NK-92 treated with Interleukin-12 subunit alpha and Interleukin-12 subunit beta, amount 100 ng/mL, for 24 hours (cell line): ENCODE measurements around the gene ERMARD.

ENCODE experiments used
- DNase-seq: peaks from one replicate; lab custom pipeline; 2025; lab: John Stamatoyannopoulos, UW

Gene ERMARD

DNA sequence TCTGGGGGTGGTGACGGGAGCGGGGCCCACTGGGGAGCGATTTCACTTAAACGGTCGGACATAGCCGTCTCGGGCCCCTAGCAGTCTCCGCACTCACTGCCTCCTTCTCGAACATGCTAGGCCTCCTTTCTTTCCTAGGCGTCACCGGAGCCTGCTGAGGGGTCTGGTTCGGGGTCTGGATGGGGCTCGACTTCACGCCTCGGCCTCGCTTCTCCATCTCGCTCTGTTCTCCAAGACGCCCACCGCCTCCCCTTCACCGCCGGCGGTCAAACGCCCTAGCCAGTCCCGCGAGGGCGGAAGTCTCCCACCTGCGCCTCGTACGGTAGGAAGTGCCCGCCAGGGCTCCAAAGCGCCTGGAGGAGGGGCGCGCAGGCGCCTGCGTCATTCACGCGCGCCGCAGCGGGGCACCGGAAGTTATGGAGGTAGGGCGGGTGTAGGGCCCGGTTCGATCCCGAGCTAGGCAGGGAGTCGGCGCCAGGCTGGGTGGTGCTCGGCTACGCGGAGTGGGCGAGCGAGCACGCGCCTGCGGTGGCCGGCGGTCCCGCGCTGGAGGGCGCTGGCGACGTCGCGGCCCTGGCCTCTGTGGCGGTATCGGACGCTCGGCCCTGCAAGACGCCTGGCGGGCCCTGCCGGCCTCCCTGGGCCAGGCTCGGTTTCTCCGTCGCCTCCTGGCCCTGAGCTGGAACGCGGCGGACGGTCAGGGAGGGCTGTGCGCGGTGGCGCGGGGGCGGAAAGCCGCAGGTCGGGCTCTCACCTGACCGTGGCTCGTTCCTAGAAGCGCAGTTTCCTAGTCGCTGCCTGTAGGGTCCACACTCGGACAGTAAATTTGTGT, at the start of gene ERMARD, which contains the start of gene DYNLT2:
TSS of gene ERMARD (plus strand) at position 381 of the 832 bp plus-strand sequence. CDS start at position 417, 36 bp downstream.
TSS of gene DYNLT2 (minus strand) at position 331 of the 832 bp plus-strand sequence. CDS start at position 217, 114 bp downstream.
- DNase-seq, result peak; percentile 87

DNA sequence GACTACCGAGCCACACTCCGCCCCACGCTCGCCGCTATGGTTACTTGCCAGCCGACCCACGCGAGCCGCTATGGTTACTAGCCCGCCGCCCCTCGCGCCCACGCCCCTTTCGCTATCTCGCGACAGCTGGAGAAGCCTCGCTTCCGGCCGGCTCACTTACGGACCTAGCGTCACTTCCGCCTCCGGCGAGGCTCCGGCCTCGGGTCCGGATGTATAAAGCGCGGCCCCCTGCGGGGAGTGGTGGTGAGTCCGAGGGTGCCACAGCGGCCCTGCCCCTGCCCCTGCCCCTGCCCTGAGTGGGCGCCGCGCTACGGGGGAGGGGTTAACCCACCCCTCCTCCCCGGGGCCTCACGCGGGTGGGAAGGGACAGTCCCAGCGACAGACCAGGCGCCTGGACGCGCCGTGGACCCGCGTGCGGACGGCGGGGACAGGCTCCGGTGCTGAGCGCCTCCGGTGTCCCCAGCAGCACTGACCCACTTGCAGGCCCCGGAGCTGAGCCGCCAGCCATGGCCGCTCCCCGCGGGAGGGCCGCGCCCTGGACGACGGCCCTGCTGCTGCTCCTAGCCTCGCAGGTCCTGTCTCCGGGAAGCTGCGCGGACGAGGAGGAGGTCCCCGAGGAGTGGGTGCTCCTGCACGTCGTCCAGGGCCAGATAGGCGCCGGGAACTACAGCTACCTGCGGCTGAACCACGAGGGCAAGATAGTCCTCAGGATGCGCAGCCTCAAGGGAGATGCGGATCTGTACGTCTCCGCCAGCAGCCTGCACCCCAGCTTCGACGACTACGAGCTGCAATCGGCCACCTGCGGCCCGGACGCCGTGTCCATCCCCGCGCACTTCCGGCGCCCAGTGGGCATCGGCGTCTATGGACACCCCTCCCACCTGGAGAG, 49.2 kb upstream of the ERMARD start, which contains the start of the genes C6orf120 and WDR27:
TSS of gene C6orf120 (plus strand) at position 173 of the 886 bp plus-strand sequence. CDS start at position 507, 334 bp downstream.
TSS of gene WDR27 (minus strand) at position 76 of the 886 bp plus-strand sequence. CDS start 13,024 bp downstream, outside the sequence.
- DNase-seq, result peak; percentile 93

DNA sequence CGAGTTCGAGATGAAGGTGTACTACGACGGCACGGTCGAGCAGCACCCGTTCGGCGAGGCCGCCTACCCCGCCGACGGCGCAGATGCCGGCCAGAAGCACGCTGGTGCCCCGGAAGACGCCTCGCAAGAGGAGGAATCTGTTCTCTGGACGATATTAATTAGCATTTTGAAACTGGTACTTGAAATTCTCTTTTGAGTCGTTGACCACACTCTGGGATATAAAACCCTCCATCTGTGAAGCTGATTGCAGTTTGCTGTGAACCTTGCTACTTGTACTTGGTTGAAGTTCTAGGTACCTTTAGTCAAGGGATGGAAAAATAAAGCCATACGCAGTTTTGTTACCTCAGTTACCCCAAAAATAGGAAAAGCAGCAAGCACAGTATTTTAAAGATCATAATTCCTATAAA, 48.6 kb upstream of the ERMARD start:
- DNase-seq, result no peak

DNA sequence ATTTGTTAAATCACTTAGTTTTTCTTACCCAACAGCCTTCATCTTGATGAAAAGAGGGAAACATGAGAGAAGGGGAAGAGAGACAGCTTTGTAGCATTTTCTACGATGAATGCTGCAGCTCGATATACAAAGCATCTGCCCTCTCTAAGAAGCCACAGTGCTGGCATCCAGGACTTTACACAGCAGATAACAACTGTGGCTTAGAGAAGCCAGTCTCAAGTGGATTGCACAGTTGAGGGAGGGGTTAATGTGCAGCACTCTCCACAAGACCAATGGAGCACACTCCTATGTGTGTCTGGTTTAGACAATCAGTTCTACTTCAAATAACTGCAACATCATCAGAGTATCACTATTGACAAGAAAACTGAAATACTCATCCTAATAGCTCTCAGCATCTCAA, 43.6 kb upstream of the ERMARD start:
- DNase-seq, result no peak

DNA sequence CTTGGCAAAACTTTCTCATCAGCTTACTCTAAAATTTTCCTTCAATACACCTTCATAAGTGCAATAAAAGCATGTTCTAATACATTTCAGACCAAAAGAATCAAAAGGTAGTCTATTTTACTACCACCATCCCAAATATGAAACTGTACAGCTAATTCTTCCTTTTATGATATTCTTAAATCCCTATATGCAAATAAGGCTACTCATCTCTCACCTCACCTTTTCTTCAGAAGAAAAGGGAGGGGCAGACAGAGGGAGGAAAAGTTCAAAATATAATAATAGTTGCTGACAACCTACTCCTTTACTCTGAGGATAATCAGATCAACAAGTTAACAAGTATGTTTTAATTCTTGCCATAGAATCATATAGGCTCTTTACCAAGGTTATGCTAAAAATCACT, 42.1 kb upstream of the ERMARD start:
- no peak for DNase-seq

DNA sequence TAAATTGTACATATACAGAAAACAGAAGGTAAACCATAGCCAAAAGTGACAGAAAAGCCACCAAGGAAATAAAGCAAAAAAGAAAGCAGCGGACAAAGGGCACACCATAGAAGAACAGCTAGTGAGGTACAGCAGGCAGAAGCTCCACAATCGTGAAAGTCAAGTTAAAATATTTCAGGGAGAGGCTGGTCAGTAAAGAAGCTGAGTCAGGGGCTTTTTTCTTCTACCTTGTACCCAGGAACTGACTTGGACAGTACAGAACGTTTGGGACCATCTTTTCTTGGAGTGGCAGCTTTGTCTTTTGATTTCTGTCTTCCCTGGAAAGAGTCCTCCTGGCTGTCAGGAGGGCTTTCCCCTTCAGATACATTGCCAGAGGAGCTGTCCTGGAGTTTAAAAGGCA, 41.4 kb upstream of the ERMARD start:
- DNase-seq, result no peak

DNA sequence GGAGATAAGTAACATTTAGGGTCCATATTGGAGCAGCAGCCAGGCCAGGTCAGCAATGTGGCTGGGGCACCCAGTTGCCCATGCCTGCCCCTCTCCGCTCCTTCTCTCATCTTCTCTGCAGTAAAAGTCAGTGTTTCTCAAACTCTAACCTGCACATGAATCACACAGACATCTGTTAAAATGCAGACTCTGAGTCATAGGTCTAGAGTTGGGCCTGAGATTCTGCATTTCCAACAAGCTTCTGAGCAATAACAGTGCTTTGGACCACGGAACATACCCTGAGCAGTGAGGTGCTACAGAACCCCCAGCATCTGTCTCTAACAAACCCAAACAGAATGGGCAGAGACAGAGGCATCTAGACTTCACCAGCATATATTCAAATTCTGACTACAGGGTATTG, 37.2 kb upstream of the ERMARD start:
- no peak for DNase-seq

DNA sequence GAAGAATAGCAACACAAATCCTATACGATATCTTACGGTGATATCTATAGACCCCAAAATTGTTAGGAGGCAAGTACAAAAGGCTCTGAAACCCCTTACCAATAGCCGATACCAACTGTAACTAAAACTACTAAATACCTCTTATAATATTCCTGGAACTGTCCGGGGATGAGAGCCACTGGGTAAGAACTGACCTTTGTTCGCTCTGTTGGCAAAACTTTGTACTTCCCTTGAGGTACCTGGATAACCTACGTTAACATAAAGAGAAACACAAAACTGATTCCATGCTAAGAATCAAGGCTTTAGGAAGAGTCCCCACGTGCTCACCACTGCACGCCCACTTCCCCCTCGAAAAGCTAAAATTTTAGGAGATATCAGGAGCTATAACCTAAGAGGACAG, 36.8 kb upstream of the ERMARD start:
- DNase-seq, result no peak

DNA sequence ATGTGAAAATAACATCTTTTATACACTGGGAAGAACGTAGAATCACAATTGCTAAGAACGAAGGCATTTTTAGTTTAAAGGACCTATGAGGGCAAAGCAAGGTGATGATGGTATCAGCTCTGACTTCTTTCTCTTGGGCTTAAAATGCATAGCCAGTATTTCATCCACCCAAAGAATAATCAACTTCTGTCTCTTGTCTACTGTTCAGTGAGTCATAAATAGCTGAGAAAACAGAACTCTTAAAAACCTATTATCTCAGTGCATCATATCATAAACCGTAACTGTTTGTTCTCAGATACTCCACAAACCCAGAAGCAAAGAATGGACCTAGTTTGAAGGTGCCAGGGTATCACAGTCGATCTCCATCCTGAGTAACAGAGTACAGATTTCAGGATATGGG, 32.3 kb upstream of the ERMARD start:
- no peak for DNase-seq

DNA sequence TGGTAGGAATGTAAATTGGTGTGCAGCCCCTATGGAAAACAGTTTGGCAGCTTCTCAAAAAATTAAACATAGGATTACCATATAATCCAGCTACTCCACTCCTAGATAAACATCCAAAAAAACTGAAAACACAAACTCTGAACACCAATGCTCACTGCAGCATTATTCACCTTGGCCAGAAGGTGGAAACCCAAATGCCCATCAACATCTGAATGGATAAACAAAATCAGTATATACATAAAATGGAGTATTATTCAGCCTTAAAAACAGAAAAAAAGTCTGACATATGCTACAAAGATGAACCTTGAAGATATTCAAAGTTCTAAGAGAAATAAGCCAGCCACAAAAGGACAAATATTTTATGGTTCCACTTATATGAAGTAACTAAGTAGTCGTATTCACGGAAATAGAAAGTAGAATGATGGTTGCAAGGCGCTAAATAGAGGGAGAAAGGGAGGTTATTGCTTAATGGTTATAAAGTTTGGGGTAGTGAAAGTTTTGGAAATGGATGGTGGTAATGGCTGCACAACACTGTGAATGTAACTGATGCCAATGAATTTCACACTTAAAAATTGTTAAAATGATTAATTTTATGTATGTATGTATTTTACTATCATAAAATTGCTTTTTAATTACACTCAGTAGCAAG, 31.1 kb upstream of the ERMARD start:
- DNase-seq, result no peak

GRCh38 chr6:169722362-169723199, 28.8 kb upstream of the ERMARD start:
- no peak for DNase-seq

DNA sequence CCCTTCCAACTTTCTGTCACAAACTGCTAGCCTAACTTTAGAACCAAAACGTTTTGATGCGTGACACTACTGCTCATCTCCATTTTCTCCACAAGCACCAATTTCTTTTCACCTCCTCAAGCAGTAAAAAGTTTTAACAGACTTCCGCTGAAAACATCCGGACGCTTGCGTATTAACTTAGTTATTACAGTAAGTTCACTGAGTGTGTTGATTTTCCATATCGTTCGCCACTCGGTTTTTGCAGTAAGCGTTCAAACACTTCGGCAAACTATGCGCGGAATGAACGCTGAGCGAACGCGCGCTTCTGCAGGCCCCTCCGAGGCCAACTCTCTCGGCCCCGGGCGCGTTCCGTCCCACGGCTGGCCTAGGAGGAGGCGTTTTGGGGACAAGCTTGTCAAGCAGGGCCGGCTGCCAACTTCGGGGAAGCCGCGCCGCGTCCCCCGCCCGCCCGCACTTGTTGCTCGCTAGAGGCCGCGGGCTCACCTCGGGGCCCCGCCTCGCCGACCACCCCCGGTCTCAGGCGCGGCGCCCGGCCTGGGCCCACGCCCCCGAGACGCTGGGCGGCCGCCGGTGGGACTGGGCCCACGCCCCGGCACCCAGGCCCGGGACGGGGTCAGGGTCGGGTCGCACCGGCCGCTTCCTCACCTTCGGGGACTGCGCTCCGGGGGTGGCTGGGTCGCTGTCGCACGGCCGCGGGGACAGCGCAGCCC, 28.1 kb upstream of the ERMARD start:
- DNase-seq, result peak; percentile 61

DNA sequence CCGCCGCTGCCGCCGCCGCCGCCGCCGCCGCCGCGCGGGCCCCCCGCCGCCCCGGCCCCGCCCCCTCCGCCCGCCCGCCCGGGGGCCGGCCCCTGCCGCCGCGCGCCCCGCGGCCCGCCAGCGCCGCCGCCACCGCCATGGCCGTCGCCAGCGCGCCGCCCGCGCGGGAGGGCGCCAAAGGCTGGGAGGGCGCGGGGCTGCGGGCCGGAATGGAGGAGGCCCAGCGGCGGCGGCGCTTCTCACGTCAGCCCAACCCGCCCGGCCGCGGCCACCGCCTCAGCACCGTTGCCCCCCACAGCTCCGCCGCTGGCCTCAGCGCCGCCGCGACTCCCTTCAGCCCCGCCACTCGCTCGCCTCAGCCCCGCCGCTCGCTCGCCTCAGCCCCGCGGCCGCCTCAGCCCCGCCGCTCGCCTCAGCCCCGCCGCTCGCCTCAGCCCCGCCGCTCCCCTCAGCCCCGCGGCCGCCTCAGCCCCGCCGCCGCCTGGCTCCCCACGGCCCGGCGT, 27.4 kb upstream of the ERMARD start:
- peak; percentile 55 for DNase-seq

- DNase-seq, result peak; percentile 56
Observed at GRCh38 chr6:169724494-169725124, 26.8 kb upstream of the ERMARD start, which contains the start of gene PHF10. PHF10 (minus strand) TSS chr6:169724500; CDS start chr6:169723931, 569 bp downstream.

- DNase-seq, result no peak
Observed at GRCh38 chr6:169725125-169726048, 26.0 kb upstream of the ERMARD start.

- DNase-seq, result no peak
Observed at GRCh38 chr6:169726049-169726400, 25.4 kb upstream of the ERMARD start.

- no peak for DNase-seq
Observed at GRCh38 chr6:169726963-169727362, 24.5 kb upstream of the ERMARD start.

DNA sequence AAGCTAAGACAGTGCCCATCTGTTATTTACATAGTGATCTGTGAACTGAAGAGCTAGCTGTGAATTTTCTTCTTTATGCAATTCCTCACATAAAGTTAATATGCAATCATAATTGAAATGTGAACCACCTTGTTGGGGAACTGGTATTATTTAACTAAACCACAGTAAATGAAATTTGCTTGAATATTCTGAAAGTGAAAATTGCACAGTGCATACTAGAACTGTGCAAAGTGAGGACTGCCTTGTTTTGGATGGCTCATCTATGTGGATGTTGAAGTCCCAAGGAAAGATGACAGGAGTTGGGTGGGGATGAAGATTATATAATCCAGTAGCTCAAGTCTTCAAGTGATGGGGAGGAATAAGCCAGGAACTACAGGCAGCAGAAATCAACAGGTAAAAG, 21.5 kb upstream of the ERMARD start:
- no peak for DNase-seq
